ENCODE measurements around the gene LDB3. TPM values are rescaled to one million over a fixed set of nuclear protein-coding genes. Genes with fewer than 3 reads are reported as not detected.
"Not testable (repeated sequence)": the region's sequence is repeated elsewhere in the genome, so short reads cannot be mapped to it uniquely, and the experiment has no call there.

The LDB3 gene
- total RNA-seq, 1 experiment from 2014 or later: not detected

GRCh38 chr10:86730227-86730626, 61.9 kb downstream of the LDB3 start:
- DNase-seq (ENCODE audit: low read depth): peak; percentile 7

GRCh38 chr10:86732771-86733170, 64.5 kb downstream of the LDB3 start:
- DNase-seq (ENCODE audit: low read depth): no peak

DNA sequence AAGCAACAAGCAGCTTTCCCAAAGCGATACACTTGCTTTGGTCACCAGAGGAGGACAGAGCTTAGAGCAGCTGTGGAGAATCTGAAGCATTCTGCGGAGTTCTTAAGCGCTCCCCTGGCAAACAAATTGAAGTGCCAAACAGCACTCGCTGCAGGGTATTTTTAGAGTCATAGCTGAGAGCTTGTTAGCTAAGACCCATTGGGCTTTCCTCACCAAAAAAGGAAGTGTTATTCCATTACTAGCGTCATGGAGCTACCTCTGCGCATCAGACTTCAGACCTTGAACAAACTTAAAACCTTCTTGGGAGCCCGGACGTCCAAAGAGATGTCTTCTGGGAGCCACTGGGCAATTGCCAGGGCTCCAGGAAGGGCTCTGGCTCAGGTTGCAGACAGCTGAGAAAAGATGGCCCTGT, 65.0 kb downstream of the LDB3 start:
- no peak for DNase-seq (ENCODE audit: low read depth)

GRCh38 chr10:86734207-86734988, 66.1 kb downstream of the LDB3 start:
- DNase-seq (ENCODE audit: low read depth): no peak

- DNase-seq (ENCODE audit: low read depth): not testable (repeated sequence)
Measured at GRCh38 chr10:86735278-86735677, 67.0 kb downstream of the LDB3 start.

- DNase-seq (ENCODE audit: low read depth): no peak
Measured at GRCh38 chr10:86742230-86742629, 73.9 kb downstream of the LDB3 start.

GRCh38 chr10:86744067-86744725, 75.9 kb downstream of the LDB3 start:
- DNase-seq (ENCODE audit: low read depth): no peak

GRCh38 chr10:86747796-86748581, 79.7 kb downstream of the LDB3 start:
- no peak for DNase-seq (ENCODE audit: low read depth)

DNA sequence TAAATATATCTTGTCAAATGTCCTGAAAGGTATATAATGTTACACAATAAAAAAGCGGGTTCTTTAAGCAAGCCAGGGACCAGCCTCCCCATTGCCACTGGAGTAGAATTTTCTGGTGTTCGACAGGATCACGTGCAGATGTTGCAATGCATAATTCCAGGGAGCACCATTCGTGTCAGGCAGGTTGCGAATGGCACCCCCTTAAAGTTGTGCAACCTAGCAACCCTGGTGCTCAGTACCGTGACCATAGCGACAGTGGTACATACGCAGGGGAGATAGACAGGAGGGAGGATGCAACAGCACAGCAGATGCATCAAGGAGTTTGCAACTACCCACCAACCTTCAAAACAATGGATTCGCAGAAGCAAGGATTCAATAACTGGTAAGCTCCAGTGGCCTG, 81.5 kb downstream of the LDB3 start:
- no peak for DNase-seq (ENCODE audit: low read depth)

DNA sequence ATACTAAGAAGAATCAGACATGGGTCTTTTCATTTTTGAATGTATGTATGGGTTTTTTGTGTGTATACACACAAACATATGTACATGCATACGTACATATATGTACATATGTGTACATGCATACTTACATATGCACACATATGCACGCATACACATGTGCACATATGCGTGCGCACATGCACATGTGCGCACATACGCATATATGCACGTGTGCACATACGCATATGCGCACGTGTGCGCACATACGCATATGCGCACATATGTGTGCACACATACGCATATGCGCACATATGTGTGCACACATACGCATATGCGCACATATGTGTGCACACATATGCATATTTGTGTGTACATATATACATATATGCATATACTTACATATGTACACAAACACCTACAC, 83.2 kb downstream of the LDB3 start:
- DNase-seq (ENCODE audit: low read depth): no peak

GRCh38 chr10:86752311-86752710, 84.0 kb downstream of the LDB3 start:
- no peak for DNase-seq (ENCODE audit: low read depth)

- no peak for DNase-seq (ENCODE audit: low read depth)
Measured at GRCh38 chr10:86753051-86753450, 84.7 kb downstream of the LDB3 start.

DNA sequence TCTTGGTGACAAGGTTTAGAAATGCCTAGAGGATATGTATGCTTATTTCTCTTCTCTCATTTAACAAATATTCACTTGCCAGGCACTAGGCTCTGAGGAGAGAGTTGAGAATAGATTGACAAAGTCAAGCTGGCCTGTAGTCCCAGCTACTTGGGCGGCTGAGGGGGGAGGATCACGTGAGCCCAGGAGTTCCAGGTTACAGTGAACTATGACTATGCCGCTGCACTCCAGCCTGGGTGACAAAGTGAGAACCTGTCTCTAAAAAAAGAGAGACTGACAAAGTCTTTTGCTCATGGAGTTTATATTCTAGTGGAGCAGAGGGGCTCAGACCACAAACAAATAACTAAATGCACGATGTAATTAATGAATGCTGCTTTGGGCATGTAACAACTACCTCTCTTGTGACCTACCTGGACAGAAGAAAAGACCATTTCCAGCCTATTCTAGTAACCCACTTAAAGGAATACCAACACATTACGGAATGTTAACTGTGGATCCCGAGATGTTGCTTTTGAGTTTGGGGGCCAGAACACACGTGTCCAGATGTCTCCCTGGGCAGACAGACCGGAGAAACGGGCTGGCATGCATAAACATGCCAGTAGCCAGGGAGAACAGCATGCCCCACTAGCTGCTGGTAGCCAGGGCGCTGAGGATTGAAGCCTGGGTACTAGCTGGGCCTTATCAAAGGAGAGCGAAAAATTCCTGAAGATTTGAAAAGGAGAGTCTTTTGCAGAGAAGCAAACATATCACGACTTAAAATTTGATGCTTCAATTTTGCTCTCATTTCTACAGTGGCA, 85.5 kb downstream of the LDB3 start:
- no peak for DNase-seq (ENCODE audit: low read depth)

DNA sequence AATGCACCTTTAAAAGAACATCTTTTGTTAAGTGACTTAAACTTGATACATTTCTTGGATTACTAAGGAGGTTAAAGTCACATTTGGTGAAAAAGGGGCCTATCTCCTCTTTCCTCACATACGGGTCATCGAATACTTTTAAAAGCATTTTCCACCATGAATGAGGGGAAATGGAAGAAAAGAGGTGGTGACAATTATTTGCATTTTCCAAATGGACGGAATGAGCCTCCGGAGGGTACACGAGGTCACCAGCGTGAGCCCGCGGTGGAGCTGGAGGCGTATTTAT, 87.1 kb downstream of the LDB3 start:
- no peak for DNase-seq (ENCODE audit: low read depth)

DNA sequence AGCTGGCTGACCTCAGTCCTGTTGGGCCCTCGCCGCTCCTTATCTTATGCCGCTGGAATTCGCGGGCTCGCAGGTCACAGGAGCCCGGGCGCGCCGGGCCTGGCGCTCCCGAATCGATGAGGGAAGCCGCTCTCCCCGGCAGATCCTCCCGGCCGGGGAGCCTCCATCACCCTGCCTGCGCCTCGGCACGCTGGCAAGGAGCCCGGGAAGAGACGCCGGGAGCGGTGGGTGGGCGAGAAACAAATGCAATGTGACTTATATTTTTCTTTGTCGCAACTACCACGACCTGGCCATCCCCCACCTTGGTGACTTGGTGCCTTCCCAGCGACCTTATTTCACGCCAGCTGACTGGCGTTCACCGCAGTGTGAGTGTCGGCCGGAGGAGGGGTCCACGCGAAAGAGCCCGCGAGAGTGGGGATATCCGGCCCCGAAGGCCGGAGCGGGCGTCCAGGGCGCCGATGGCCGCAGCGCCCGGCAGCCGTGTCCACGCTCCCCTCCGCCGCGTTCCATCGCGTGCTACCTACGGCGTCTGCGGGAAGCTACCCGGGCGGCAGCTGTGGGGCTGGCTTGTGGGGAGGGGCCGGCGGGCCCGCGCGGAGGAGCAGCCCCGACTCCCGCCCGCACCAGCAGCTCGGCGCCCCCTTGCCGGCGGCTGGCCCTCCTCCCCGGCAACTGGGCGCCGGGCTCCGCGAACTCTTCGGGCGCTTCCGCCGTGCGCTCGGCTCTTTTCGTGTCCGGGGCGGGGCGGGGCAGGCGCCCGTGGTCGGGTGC, 87.6 kb downstream of the LDB3 start:
- DNase-seq (ENCODE audit: low read depth): peak; percentile 84

- DNase-seq (ENCODE audit: low read depth): peak; percentile 30
Measured at GRCh38 chr10:86756511-86757112, 88.3 kb downstream of the LDB3 start, which contains the start of gene BMPR1A. Gene BMPR1A, plus strand, starts transcription at chr10:86756619. Its CDS starts 119,400 bp downstream, at chr10:86876019.

DNA sequence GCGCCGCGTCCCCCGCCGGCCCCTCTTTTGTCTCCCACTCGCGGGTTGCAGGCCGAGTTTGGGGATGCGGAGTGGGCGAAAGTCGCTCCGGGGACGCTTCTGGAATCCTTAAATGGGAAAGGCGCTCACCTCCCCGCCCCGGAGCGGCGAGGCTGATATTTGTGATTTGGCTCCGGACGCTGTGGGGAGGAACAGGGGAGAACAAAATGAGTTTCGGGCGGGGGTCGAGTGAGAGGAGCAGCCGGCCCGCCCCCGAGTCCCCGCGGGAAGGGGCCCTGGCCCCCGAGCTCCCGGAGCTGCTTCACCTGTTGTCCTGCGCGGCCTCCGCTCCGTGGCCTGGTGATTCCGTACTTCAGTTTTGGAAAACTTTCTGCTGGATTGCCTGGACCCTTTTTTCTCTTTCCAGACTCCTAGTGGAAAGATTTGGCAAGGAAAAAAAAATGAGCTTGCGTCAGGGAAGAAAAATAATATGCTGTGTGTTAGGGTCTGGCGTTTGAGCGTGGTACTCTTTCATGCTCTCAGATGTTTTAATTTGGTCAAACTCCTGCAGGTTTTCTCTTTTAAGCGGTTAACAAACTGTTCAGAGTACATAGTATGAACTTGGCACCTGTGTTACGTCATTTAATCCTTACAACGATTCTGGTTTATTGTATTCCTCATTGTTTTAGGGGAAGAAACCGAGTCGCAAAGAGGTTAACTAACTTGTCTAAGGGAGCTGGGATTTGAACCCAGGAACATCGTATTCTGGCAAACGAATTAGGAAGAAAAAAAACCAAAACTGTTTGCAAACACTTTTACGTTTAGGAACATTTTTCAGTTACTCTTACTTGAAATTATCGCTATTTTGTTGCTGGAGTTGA, 89.0 kb downstream of the LDB3 start:
- DNase-seq (ENCODE audit: low read depth): peak; percentile 59

- DNase-seq (ENCODE audit: low read depth): peak; percentile 21
Measured at GRCh38 chr10:86758189-86759072, 90.1 kb downstream of the LDB3 start.
